Measurements from ENCODE around the gene FAM118A. TPM values are rescaled to one million over a fixed set of nuclear protein-coding genes. Genes with fewer than 3 reads are reported as not detected.
A peak's percentile ranks its signal among the peaks of the same experiment; 100 is the strongest.
"Not testable (repeated sequence)": the region's sequence is repeated elsewhere in the genome, so short reads cannot be mapped to it uniquely, and the experiment has no call there.

FAM118A gene
- total and polyA plus RNA-seq, 8 donors = 12.0 to 747 (median 53.7) TPM

GRCh38 chr22:45324311-45324711, 14.6 kb downstream of the FAM118A start:
- DNase-seq = no peak
- H3K27me3 ChIP-seq = no peaks in the 10 kb centered on the region
- peaks cover 7 to 47% (median 9%) of the 10 kb centered on the region in 4 donors for H3K4me1 ChIP-seq
- peaks cover 31 to 63% (median 61%) of the 10 kb centered on the region in 4 donors for H3K36me3 ChIP-seq
- no peak overlapping the region for H3K27ac ChIP-seq
- TF ChIP-seq POLR2AphosphoS5 (IDR thresholded peaks at IDR 0.05) = no peak
- no peak for TF ChIP-seq POLR2A (IDR thresholded peaks at IDR 0.05)
- TF ChIP-seq EP300 (IDR thresholded peaks at IDR 0.05) = no peak
- TF ChIP-seq CTCF (IDR thresholded peaks at IDR 0.05) = no peak
- no peak overlapping the region for H3K4me3 ChIP-seq
- intact Hi-C loops (cut with DNase I; ENCODE audit: low total_unique reads) = no loop called here
- WGBS, 5 donors = 93 to 95% (median 93%) methylated on average over 12 of the region's 12 CpGs
- H3K9me3 ChIP-seq = no peaks in the 10 kb centered on the region

GRCh38 chr22:45328261-45328660, 18.5 kb downstream of the FAM118A start:
- H3K27me3 ChIP-seq; intact Hi-C loops (cut with DNase I; ENCODE audit: low total_unique reads); H3K27ac ChIP-seq; DNase-seq; H3K4me3 ChIP-seq; H3K9me3 ChIP-seq: not testable (repeated sequence)
- Histone ChIP-seq H3K4me1 (peaks cover 0 to 23% (median 4%) of the 10 kb centered on the region in 4 donors), H3K36me3 (peaks cover 40 to 91% (median 86%) of the 10 kb centered on the region in 4 donors)
- 76 to 96% (median 88%) methylated on average over 3 to 7 of the region's 8 CpGs for WGBS, 5 donors

GRCh38 chr22:45328822-45329529, 19.2 kb downstream of the FAM118A start:
- Histone ChIP-seq H3K9me3 (no peaks in the 10 kb centered on the region), H3K36me3 (peaks cover 33 to 89% (median 84%) of the 10 kb centered on the region in 4 donors), H3K27me3 (no peaks in the 10 kb centered on the region), H3K4me1 (peaks cover 0 to 23% (median 3%) of the 10 kb centered on the region in 4 donors), H3K4me3 (no peak overlapping the region), H3K27ac (no peak overlapping the region)
- no peak for DNase-seq
- 70 to 80% (median 75%) methylated on average over 8 of the region's 8 CpGs for WGBS, 5 donors
- TF ChIP-seq POLR2AphosphoS5 (IDR thresholded peaks at IDR 0.05) = no peak
- no peak for TF ChIP-seq EP300 (IDR thresholded peaks at IDR 0.05)
- TF ChIP-seq CTCF (IDR thresholded peaks at IDR 0.05) = no peak
- TF ChIP-seq POLR2A (IDR thresholded peaks at IDR 0.05) = no peak
- intact Hi-C loops (cut with DNase I; ENCODE audit: low total_unique reads) = no loop called here

GRCh38 chr22:45329530-45329936, 19.8 kb downstream of the FAM118A start:
- Histone ChIP-seq H3K27me3 (no peaks in the 10 kb centered on the region), H3K4me1 (peaks cover 0 to 19% (median 3%) of the 10 kb centered on the region in 4 donors), H3K9me3 (no peaks in the 10 kb centered on the region), H3K4me3 (no peak overlapping the region), H3K27ac (no peak overlapping the region), H3K36me3 (peaks cover 27 to 89% (median 84%) of the 10 kb centered on the region in 4 donors)
- TF ChIP-seq EP300 (IDR thresholded peaks at IDR 0.05) = no peak
- TF ChIP-seq POLR2A (IDR thresholded peaks at IDR 0.05) = no peak
- TF ChIP-seq CTCF (IDR thresholded peaks at IDR 0.05) = no peak
- TF ChIP-seq POLR2AphosphoS5 (IDR thresholded peaks at IDR 0.05) = no peak
- DNase-seq = peak in 1 of 2 donors; percentile 76
- 68 to 86% (median 82%) methylated on average over 8 to 12 of the region's 12 CpGs for WGBS, 5 donors
- intact Hi-C loops (cut with DNase I; ENCODE audit: low total_unique reads) = no loop called here

GRCh38 chr22:45330548-45330947, 20.8 kb downstream of the FAM118A start:
- no peaks in the 10 kb centered on the region for H3K9me3 ChIP-seq
- intact Hi-C loops (cut with DNase I; ENCODE audit: low total_unique reads) = no loop called here
- no peak overlapping the region for H3K4me3 ChIP-seq
- no peak for TF ChIP-seq CTCF (IDR thresholded peaks at IDR 0.05)
- no peak for TF ChIP-seq EP300 (IDR thresholded peaks at IDR 0.05)
- no peak for TF ChIP-seq POLR2AphosphoS5 (IDR thresholded peaks at IDR 0.05)
- no peak for TF ChIP-seq POLR2A (IDR thresholded peaks at IDR 0.05)
- 95 to 98% (median 96%) methylated on average over 17 to 19 of the region's 19 CpGs for WGBS, 5 donors
- H3K27ac ChIP-seq = no peak overlapping the region
- H3K27me3 ChIP-seq = no peaks in the 10 kb centered on the region
- DNase-seq = no peak
- H3K36me3 ChIP-seq = peaks cover 27 to 91% (median 85%) of the 10 kb centered on the region in 4 donors
- H3K4me1 ChIP-seq = peaks cover 0 to 20% (median 5%) of the 10 kb centered on the region in 4 donors

Measured in stomach (tissue), 9 donors.